Muscle of leg (tissue), 11 donors: ENCODE results near the gene SLC7A6OS. TPM values are rescaled to one million over a fixed set of nuclear protein-coding genes. Genes with fewer than 3 reads are reported as not detected.

ENCODE experiments used
- DNase-seq: peaks from one replicate; pipeline ENCODE4 v3.0.0; 2013
- H3K27ac ChIP-seq: one replicate; pipeline ENCODE4 v1.5.1; 2013; ENCODE audit warnings: mild to moderate bottlenecking, low read length, control low read depth
- H3K27me3 ChIP-seq: one replicate; pipeline ENCODE4 v1.6.1; 2013; ENCODE audit warnings: low read length; ENCODE audit not compliant: control insufficient read depth, insufficient read depth
- H3K36me3 ChIP-seq: one replicate; pipeline ENCODE4 v1.6.1; 2013; ENCODE audit warnings: low read length; ENCODE audit not compliant: control insufficient read depth, insufficient read depth
- H3K4me1 ChIP-seq: one replicate; pipeline ENCODE4 v1.6.1; 2013; ENCODE audit warnings: low read length; ENCODE audit not compliant: control insufficient read depth, insufficient read depth
- H3K4me3 ChIP-seq: one replicate; pipeline ENCODE4 v1.5.1; 2013; ENCODE audit warnings: low read length, control low read depth
- H3K9me3 ChIP-seq: replicated peaks from 2 replicates; pipeline ENCODE4 v1.6.1; 2013; ENCODE audit warnings: low read depth, low read length; ENCODE audit not compliant: control insufficient read depth
- WGBS: methylation state at CpG from one replicate; pipeline ENCODE4 v1.1.5; 2013; ENCODE audit warnings: missing lambda C conversion rate; ENCODE audit not compliant: insufficient coverage; 5-methylcytosine and 5-hydroxymethylcytosine counted together
- polyA plus RNA-seq, 8 donors: library from polyadenylated mRNA; unstranded; fragments of 120-200 nt; gene quantifications; one replicate each; pipeline versions ENCODE4 v1.2.1 to v1.2.3, GENCODE V29; 2013; ENCODE audit warnings: inconsistent platforms in 1 of 8, low replicate concordance in 1 of 8; ENCODE audit not compliant: insufficient read length in 8 of 8, insufficient read depth in 1 of 8
- total RNA-seq: library from RNA; stranded (reverse); fragments of 120-200 nt; gene quantifications from one replicate; pipeline ENCODE4 v1.2.4, GENCODE V29; 2013

SLC7A6OS gene
- total and polyA plus RNA-seq, 9 donors: 12.5 to 17.1 (median 14.3) TPM

- H3K27me3 ChIP-seq: no peaks in the 10 kb centered on the region
- no peak for DNase-seq
- no peak overlapping the region for H3K27ac ChIP-seq
- H3K36me3 ChIP-seq: peaks cover 31% of the 10 kb centered on the region
- no CpG with 5 or more reads among the region's 4 CpGs for WGBS
- no peaks in the 10 kb centered on the region for H3K9me3 ChIP-seq
- H3K4me3 ChIP-seq: no peak overlapping the region
- H3K4me1 ChIP-seq: peaks cover 10% of the 10 kb centered on the region
Observed at GRCh38 chr16:68282064-68282452, 28.7 kb downstream of the SLC7A6OS start.

DNA sequence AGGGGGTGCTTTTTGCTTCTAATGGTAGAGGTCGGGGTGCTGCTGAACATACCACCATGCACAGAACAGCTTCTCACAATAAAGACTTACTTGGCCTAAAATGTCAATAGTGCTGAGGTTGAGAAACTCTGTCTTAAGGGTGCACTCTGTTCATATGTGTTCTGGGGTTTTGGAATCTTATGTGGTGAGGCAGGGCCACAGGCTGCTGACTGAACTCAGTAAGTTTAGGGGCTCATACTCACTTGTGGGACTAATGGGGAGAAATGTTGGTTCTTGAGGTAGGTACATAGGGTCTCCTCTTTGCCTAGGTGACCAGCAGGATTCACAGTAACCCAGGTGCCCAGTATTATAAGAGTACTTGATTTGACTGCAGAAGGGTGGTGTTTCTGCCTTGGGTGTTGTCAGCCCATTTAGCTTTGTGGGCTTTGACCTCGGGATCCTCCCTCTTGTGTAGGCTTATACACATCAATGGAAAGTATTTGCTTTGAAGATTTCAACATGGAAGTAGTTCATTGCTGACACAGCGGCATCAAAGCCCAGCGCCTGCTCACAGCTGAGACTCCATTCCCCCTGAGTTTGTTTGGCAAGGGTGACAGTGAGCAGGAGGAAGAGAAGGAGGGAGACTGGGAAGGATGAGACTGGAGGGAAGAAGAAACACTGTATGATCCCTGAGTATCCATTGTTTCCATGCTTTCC, 29.2 kb downstream of the SLC7A6OS start:
- DNase-seq: no peak

DNA sequence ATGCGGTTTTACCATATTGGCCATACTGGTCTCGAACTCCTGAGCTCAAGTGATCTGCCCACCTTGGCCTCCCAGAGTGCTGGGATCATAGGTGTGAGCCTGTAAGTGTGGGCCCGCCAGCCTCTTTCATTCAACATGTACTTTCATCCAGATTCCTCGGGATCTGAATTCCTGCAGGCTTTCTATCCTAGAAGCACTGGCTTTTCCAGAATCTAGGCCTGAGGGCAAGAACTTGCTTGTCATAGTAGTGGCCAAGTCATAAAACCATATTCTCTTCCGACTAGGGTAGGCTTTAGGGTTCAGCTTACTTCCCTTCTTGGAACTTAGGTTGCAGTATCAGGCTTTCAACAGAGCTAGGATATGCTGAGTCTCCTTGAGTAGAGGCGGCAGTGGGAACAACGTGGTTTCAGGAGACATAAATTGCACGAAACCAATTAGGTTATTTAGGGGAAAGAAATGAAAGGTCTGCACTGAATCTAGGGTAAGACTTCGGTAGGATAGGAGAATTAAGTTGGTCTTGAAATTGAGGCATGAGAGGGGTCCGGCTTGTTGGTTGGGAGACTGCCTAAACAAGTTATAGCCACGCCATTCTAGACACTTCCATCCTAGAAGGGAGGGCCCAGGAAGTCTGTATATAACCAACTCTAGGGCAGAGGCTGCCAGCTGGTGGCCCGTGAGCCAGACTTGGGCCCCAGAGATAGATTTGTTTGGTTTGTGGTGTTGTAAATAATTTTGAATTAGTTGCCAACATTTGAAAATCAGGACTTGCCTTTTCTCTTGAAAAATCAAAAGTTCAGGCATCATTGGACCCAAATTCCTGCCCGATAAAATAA, 30.8 kb downstream of the SLC7A6OS start:
- peaks cover 3% of the 10 kb centered on the region for H3K4me1 ChIP-seq
- H3K4me3 ChIP-seq: no peak overlapping the region
- no peak overlapping the region for H3K27ac ChIP-seq
- WGBS: 87% methylated on average over 6 of the region's 13 CpGs
- no peaks in the 10 kb centered on the region for H3K9me3 ChIP-seq
- peaks cover 24% of the 10 kb centered on the region for H3K36me3 ChIP-seq
- DNase-seq: no peak
- no peaks in the 10 kb centered on the region for H3K27me3 ChIP-seq

More for the DNA sequence above, 29.2 kb downstream of the SLC7A6OS start:
- Histone ChIP-seq H3K9me3 (no peaks in the 10 kb centered on the region), H3K27ac (no peak overlapping the region), H3K4me1 (peaks cover 10% of the 10 kb centered on the region), H3K36me3 (peaks cover 29% of the 10 kb centered on the region), H3K4me3 (no peak overlapping the region), H3K27me3 (no peaks in the 10 kb centered on the region)
- 92% methylated on average over 2 of the region's 4 CpGs for WGBS

DNA sequence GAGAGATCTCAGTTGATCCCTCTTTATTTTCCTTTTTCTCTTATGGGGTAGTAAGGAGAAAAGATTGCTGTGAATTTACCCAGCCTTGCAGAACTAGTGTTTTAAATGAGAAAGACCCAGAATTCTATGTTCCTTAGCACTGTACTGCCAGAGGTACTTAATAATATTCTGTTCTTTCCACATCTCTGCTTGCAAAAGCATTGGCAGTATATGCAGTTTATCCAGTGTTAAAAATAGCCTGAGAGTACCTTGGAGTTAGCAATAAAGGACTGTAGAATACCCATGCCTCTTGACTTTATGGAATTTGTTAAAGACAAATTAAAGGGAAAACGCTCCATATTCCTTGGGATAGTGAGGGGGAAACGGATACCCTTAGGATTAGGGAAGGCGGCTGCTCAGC, 34.5 kb downstream of the SLC7A6OS start:
- no peak overlapping the region for H3K4me3 ChIP-seq

DNA sequence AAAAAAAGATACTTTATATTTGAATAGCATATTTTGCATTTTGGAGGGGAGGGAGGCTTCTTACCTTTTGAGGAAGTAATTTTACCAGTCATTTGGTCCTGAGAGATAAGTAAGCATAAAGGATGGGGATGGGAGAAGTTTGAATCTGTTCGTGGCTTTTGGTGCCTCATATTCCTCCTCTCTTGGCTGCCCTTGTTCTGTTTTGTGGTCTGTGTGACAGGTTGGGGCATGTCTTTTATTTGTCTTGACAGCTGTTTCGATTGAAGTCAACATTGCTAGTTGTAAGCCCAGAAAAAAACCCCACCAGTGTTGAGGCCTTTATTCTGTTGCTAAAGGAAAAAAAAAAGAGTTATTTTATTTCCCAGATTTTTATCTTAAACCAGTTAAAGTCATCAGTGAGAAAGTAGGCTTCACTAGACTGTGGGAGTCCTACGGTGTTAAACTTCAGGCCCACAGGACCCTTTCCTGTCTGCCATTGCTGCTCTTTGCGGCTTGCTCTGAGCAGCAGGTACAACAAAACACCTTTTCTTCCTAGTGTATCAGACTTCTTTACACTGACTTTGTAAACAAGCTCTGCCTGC, 35.0 kb downstream of the SLC7A6OS start:
- no peak for DNase-seq
- Histone ChIP-seq H3K9me3 (no peaks in the 10 kb centered on the region), H3K4me3 (no peak overlapping the region), H3K27ac (no peak overlapping the region), H3K4me1 (no peaks in the 10 kb centered on the region), H3K36me3 (peaks cover 18% of the 10 kb centered on the region), H3K27me3 (no peaks in the 10 kb centered on the region)
- 64% methylated on average over 2 of the region's 4 CpGs for WGBS

More for the DNA sequence above, 34.5 kb downstream of the SLC7A6OS start:
- no peaks in the 10 kb centered on the region for H3K27me3 ChIP-seq
- peaks cover 22% of the 10 kb centered on the region for H3K36me3 ChIP-seq
- 75% methylated on average over 2 of the region's 3 CpGs for WGBS
- no peaks in the 10 kb centered on the region for H3K4me1 ChIP-seq
- DNase-seq: no peak
- no peak overlapping the region for H3K27ac ChIP-seq
- no peaks in the 10 kb centered on the region for H3K9me3 ChIP-seq

GRCh38 chr16:68274441-68274840, 36.3 kb downstream of the SLC7A6OS start:
- no peak for DNase-seq
- Histone ChIP-seq H3K4me1 (no peaks in the 10 kb centered on the region), H3K27me3 (no peaks in the 10 kb centered on the region), H3K9me3 (no peaks in the 10 kb centered on the region), H3K36me3 (peaks cover 18% of the 10 kb centered on the region), H3K27ac (no peak overlapping the region), H3K4me3 (no peak overlapping the region)
- WGBS: 88% methylated on average over 3 of the region's 4 CpGs

- no peaks in the 10 kb centered on the region for H3K4me1 ChIP-seq
Observed at GRCh38 chr16:68273896-68274295, 36.9 kb downstream of the SLC7A6OS start.

GRCh38 chr16:68273459-68273858, 37.3 kb downstream of the SLC7A6OS start:
- Histone ChIP-seq H3K4me1 (no peaks in the 10 kb centered on the region), H3K36me3 (peaks cover 18% of the 10 kb centered on the region), H3K27me3 (no peaks in the 10 kb centered on the region), H3K9me3 (no peaks in the 10 kb centered on the region), H3K4me3 (no peak overlapping the region), H3K27ac (no peak overlapping the region)
- no peak for DNase-seq
- 90% methylated on average over 2 of the region's 5 CpGs for WGBS

More at GRCh38 chr16:68273896-68274295, 36.9 kb downstream of the SLC7A6OS start:
- no peak for DNase-seq
- Histone ChIP-seq H3K27ac (no peak overlapping the region), H3K36me3 (peaks cover 18% of the 10 kb centered on the region), H3K27me3 (no peaks in the 10 kb centered on the region), H3K9me3 (no peaks in the 10 kb centered on the region), H3K4me3 (no peak overlapping the region)
- no CpG with 5 or more reads among the region's 8 CpGs for WGBS

GRCh38 chr16:68272507-68273209, 38.1 kb downstream of the SLC7A6OS start:
- H3K9me3 ChIP-seq: no peaks in the 10 kb centered on the region
- peaks cover 18% of the 10 kb centered on the region for H3K36me3 ChIP-seq
- WGBS: 100% methylated on average over 1 of the region's 4 CpGs
- peaks cover 3% of the 10 kb centered on the region for H3K4me1 ChIP-seq
- no peak overlapping the region for H3K4me3 ChIP-seq
- DNase-seq: no peak
- no peak overlapping the region for H3K27ac ChIP-seq
- no peaks in the 10 kb centered on the region for H3K27me3 ChIP-seq

- no peak for DNase-seq
- Histone ChIP-seq H3K4me3 (no peak overlapping the region), H3K36me3 (peaks cover 18% of the 10 kb centered on the region), H3K9me3 (no peaks in the 10 kb centered on the region), H3K4me1 (peaks cover 5% of the 10 kb centered on the region), H3K27me3 (no peaks in the 10 kb centered on the region), H3K27ac (no peak overlapping the region)
- no CpG with 5 or more reads among the region's 1 CpG for WGBS
Observed at GRCh38 chr16:68270353-68270752, 40.4 kb downstream of the SLC7A6OS start.
